Germinal center (tissue), 1 donor: ENCODE results near the gene UTRN.

Experiments
- DNase-seq: peaks from one replicate; pipeline ENCODE4 v3.0.0; 2012; ENCODE audit warnings: mixed read lengths, low spot score

Gene UTRN

GRCh38 chr6:144283646-144284477 lies 1.3 kb upstream of the UTRN start:
- peak; percentile 19 for DNase-seq

DNA sequence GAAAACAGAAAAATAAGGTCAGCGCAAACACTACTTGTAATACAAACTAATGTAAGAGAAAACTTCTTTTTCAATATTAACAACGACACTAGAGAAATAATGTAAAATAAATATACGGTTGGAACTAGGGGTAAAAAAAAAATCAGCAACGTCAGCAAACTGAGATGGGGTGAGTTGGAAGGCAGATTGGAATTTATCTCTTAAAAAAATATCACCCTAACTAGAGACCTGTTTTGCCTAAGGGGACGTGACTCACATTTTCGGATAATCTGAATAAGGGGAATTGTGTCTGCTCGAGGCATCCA lies 705 bp upstream of the UTRN start:
- no peak for DNase-seq

GRCh38 chr6:144285548-144285797 lies 338 bp downstream of the UTRN start:
- DNase-seq = no peak

GRCh38 chr6:144285798-144286502 lies 815 bp downstream of the UTRN start:
- peak; percentile 41 for DNase-seq

GRCh38 chr6:144286503-144287393 lies 1.6 kb downstream of the UTRN start:
- DNase-seq = peak; percentile 17

GRCh38 chr6:144289006-144289405 lies 3.9 kb downstream of the UTRN start:
- DNase-seq = no peak

GRCh38 chr6:144292372-144292771 lies 7.2 kb downstream of the UTRN start:
- no peak for DNase-seq

DNA sequence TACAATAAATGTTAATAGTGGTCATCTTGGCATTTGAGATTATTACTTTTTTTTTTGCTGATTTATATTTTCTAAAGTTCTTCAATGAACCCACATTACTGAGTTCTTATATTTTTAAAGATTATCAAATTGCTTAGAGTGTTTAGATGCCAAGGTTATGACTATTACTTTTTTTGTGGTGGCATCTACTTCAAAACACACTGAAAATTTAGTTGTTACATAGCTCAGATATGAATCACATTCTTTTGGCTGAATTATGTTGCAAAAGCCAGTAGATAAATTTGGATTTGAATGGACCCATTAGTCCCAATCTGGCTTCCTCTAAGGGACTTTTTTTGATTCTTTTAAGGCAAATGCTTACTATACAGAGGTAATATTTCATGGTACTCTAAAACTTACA lies 8.9 kb downstream of the UTRN start:
- no peak for DNase-seq

GRCh38 chr6:144295211-144295610 lies 10.1 kb downstream of the UTRN start:
- no peak for DNase-seq

- no peak for DNase-seq
These were observed 11.0 kb downstream of the UTRN start for GRCh38 chr6:144295981-144296767.

DNA sequence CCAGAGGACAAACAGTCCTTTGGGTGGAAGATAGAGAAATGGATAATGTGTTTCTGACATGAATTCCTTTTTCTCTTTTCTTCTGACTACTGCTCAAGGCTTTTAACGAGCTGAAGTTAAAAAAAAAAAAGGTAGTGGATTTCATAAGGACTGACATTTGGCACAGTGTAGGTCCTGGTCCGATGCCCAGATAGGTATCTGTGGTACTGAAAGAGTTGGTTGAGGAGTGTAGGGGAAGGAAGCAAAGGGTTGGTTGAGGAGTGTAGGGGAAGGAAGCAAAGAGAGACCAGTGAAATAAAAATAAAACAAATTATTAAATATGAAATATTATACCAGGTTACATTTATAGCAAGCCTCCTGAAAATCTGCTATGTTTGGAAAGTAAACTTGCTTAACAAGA lies 11.8 kb downstream of the UTRN start:
- no peak for DNase-seq

GRCh38 chr6:144297511-144298100 lies 12.5 kb downstream of the UTRN start:
- no peak for DNase-seq

DNA sequence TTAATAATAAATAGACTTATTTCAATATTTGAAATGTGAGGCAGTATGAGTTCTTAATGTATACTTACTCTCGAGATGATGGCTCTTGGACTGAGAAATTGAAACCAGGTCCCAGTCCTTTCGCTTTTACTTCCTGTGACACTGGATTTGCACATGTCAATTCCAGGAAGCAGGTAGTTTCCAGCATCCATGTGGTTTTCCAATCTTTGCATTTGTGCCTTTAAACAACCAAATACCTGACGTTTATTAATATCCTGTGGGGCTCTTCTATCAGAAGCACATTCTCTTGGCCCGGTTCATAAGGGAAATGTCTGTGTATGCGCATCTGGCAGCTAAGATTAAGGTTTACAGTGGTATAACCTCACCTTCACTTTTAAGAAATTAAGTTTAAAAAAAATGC lies 13.1 kb downstream of the UTRN start:
- DNase-seq = no peak

DNA sequence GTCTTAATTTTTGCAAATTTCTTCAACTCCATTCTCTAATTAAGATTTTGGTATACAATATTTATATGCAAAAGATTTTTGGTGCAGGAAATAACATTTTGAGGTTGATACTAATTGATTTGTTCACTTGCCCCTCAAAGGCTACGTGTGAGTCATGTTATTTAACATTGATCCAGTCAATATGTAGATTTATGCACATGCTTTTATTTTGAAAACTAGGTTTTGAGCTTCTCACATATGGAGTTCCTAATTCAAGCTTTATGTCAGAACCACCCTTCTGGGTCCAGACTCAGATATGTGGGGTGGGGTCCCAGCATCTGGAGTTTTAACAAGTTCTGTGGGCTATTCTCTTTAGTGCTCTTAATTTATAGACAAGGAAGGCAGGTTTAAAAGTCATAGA lies 13.8 kb downstream of the UTRN start:
- DNase-seq = no peak

DNA sequence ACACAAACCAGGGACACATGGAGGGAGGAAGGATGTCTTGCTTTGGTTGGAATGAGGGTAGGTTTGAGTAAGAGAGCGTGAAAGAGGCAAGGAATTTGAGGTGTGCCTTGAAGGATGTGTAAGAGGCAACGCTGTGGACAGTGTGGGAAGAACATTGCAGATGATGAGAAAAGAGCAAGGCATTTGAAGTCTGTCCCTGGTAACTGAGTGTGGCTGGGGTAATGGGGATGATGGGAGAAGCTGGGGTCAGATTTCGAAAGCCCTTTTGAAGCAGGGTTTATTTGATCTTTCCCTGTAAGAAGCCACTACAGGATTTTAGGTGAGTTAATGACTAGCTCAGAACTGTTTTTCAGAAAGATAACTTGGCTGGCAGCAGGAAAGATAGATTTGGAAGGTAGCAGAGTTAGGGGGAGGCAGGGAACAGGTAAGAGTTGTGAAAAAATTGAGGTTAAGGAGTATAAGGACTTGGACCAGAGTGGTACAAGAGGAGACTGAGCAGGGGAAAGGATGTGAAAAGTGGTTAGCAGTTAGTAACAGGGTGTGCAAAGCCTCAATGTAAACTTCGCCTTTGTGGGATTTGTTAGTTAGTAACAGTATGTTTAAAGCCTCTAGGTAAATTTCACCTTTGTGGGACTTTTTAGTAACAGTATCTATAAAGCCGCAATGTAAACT lies 17.7 kb downstream of the UTRN start:
- no peak for DNase-seq

- no peak for DNase-seq
These were observed 19.2 kb downstream of the UTRN start for GRCh38 chr6:144304223-144304848.

DNA sequence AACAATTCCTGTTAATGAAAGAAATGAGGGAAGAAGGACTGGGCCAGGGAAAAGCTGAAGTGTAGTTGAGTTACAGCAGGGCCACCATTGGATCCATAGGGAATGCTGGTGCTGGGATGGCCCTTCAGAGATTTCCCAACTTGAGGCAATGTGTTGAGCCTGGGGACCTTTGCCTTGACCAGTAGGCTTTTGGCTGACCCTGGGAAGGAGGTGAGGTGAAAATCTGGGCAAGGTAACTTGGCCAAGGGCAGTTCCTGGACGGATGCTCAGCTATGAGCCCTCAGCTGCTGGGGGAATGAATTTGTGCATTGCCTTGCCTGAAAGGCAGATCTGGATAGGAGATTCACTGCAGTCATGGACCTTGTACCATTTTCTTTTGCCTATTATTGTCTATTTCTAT lies 20.4 kb downstream of the UTRN start:
- DNase-seq = no peak

DNA sequence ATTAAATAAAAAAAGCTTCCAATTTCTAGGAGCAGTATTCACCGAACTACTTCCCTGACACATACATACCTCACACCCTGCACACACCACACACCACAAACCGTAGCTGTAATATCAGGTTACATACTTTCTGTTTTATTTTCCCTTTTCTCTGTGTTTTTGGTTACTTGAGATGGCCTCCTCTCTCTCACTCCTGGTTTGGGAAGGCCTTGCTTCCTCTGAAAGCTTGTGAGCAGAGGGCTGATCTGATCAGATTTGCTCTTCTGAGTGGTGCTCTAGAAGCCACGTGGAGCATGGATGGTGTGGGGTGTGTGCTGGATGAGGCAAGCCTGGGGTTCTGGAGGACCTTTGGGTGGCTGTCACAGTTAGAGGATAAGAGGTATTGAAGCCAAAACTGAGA lies 20.9 kb downstream of the UTRN start:
- no peak for DNase-seq

DNA sequence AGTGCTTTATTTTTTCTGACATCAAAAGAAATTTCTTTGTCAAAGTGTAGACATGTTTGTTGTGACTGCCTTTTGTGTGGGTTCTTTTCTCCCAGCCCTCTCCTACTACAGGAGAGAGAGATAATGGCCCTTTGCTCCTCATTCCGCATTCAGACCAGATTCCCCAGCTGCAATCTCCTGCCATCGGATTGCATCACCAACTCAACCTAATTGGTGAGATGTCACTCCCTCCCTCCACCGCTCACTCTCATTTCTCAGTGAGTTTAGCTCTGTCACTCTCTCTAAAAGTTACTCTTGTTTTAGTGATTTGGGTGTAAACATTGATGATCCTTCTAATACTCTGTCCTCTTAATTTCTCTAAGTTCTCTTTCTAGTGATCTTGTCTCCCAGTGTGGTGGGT lies 22.7 kb downstream of the UTRN start:
- no peak for DNase-seq

GRCh38 chr6:144310765-144311164 lies 25.6 kb downstream of the UTRN start:
- no peak for DNase-seq

GRCh38 chr6:144311361-144311760 lies 26.2 kb downstream of the UTRN start:
- no peak for DNase-seq
